CD14-positive monocyte (primary cell): ENCODE measurements around the gene TYMP. TPM values are rescaled to one million over a fixed set of nuclear protein-coding genes. Genes with fewer than 3 reads are reported as not detected.
A peak's percentile ranks its signal among the peaks of the same experiment; 100 is the strongest.

Experiments
- DNase-seq, 3 donors: peaks; one replicate each; pipeline ENCODE4 v3.0.0-alpha.2; 2011 to 2022
- H2AFZ ChIP-seq: 2 replicates; pipeline ENCODE4 v1.6.0; 2012; ENCODE audit warnings: mild to moderate bottlenecking, low read depth, low read length, inconsistent platforms; ENCODE audit not compliant: insufficient read depth, poor library complexity, severe bottlenecking
- H3K27ac ChIP-seq, 2 donors: 1 replicate in 1 of 2; 2 replicates in 1 of 2; pipeline ENCODE4 v1.5.1; 2012 to 2013; ENCODE audit warnings: low read length in 2 of 2, control low read depth in 1 of 2, inconsistent platforms in 1 of 2, low read depth in 1 of 2, mild to moderate bottlenecking in 1 of 2
- H3K27me3 ChIP-seq, 2 donors: one replicate each; pipeline versions ENCODE4 v1.6.0 to v1.6.1; 2011 to 2013; ENCODE audit warnings: low read length in 2 of 2; ENCODE audit not compliant: control insufficient read depth in 2 of 2, insufficient read depth in 2 of 2
- H3K36me3 ChIP-seq, 2 donors: replicated peaks in 1 of 2; 1 replicate in 1 of 2; 2 replicates in 1 of 2; pipeline versions ENCODE4 v1.5.1 to v1.6.1; 2012 to 2013; ENCODE audit warnings: low read length in 2 of 2, control low read depth in 1 of 2, inconsistent platforms in 1 of 2, mild to moderate bottlenecking in 1 of 2; ENCODE audit not compliant: insufficient read depth in 2 of 2, control insufficient read depth in 1 of 2
- H3K4me1 ChIP-seq, 2 donors: 1 replicate in 1 of 2; 2 replicates in 1 of 2; pipeline versions ENCODE4 v1.5.1 to v1.6.1; 2012 to 2013; ENCODE audit warnings: low read length in 2 of 2, control low read depth in 1 of 2, inconsistent platforms in 1 of 2, mild to moderate bottlenecking in 1 of 2, moderate library complexity in 1 of 2; ENCODE audit not compliant: insufficient read depth in 2 of 2, control insufficient read depth in 1 of 2
- H3K4me2 ChIP-seq: replicated peaks from 2 replicates; pipeline ENCODE3; 2012; ENCODE audit warnings: low read length, moderate library complexity, mild to moderate bottlenecking; ENCODE audit not compliant: poor library complexity, severe bottlenecking; ENCODE audit errors: extremely low read depth
- H3K4me3 ChIP-seq, 3 experiments: fragments of 200-600 bp in 1 of 3; sonication (generic) in 1 of 3; replicated peaks in 1 of 3; 1 replicate in 2 of 3; 2 replicates in 1 of 3; pipeline ENCODE4 v1.5.1; 2011 to 2013; ENCODE audit warnings: low read length in 3 of 3, mild to moderate bottlenecking in 3 of 3, control low read depth in 2 of 3, low read depth in 2 of 3, inconsistent platforms in 1 of 3, moderate library complexity in 1 of 3
- H3K79me2 ChIP-seq: 2 replicates; pipeline ENCODE4 v1.6.0; 2012; ENCODE audit warnings: mild to moderate bottlenecking, control low read depth, inconsistent platforms, low read length, moderate library complexity; ENCODE audit not compliant: insufficient read depth
- H3K9ac ChIP-seq: 2 replicates; pipeline ENCODE4 v1.6.0; 2017; ENCODE audit warnings: low read length, mild to moderate bottlenecking; ENCODE audit not compliant: insufficient read depth, poor library complexity, severe bottlenecking
- H3K9me3 ChIP-seq, 2 donors: replicated peaks in 1 of 2; 1 replicate in 1 of 2; 2 replicates in 1 of 2; pipeline versions ENCODE4 v1.5.1 to v1.6.1; 2012 to 2013; ENCODE audit warnings: low read length in 2 of 2, control low read depth in 1 of 2; ENCODE audit not compliant: control insufficient read depth in 1 of 2, insufficient read depth in 1 of 2
- H4K20me1 ChIP-seq: 2 replicates; pipeline ENCODE4 v1.6.0; 2012; ENCODE audit warnings: mild to moderate bottlenecking, low read length, control low read depth, moderate library complexity; ENCODE audit not compliant: insufficient read depth
- H3K27ac Mint-ChIP-seq, 7 donors: one replicate each; pipeline ENCODE4 v1.8.0; 2020; ENCODE audit warnings: mild to moderate bottlenecking in 7 of 7, mixed read lengths in 7 of 7, moderate library complexity in 6 of 7, inconsistent platforms in 2 of 7
- H3K27me3 Mint-ChIP-seq, 3 donors: one replicate each; pipeline ENCODE4 v1.8.0; 2021 to 2022; ENCODE audit warnings: low read depth in 3 of 3, mild to moderate bottlenecking in 3 of 3, mixed read lengths in 3 of 3, moderate library complexity in 3 of 3, inconsistent platforms in 1 of 3
- H3K36me3 Mint-ChIP-seq, 2 donors: one replicate each; pipeline ENCODE4 v1.8.0; 2020; ENCODE audit warnings: mixed read lengths in 2 of 2, inconsistent platforms in 1 of 2, mild to moderate bottlenecking in 1 of 2
- H3K4me1 Mint-ChIP-seq: one replicate; pipeline ENCODE4 v1.8.0; 2020; ENCODE audit warnings: mild to moderate bottlenecking, mixed read lengths
- H3K4me3 Mint-ChIP-seq, 2 donors: one replicate each; pipeline ENCODE4 v1.8.0; 2020; ENCODE audit warnings: mild to moderate bottlenecking in 2 of 2, mixed read lengths in 2 of 2, moderate library complexity in 1 of 2
- H3K9me3 Mint-ChIP-seq, 7 donors: one replicate each; pipeline ENCODE4 v1.8.0; 2020 to 2022; ENCODE audit warnings: mixed read lengths in 7 of 7, mild to moderate bottlenecking in 6 of 7, moderate library complexity in 6 of 7, inconsistent platforms in 2 of 7
- WGBS: methylation state at CpG from one replicate; pipeline ENCODE4 v1.1.5; 2013; ENCODE audit warnings: missing lambda C conversion rate; ENCODE audit not compliant: insufficient coverage; 5-methylcytosine and 5-hydroxymethylcytosine counted together
- intact Hi-C, 2 donors: fragments of 100-400 bp; cut with micrococcal nuclease; formaldehyde crosslinking; loops; one replicate each; pipeline versions ENCODE4 v1.15.0 to v1.15.1; 2023
- polyA plus RNA-seq, 3 donors: library from polyadenylated mRNA; depleted of rRNA in 1 of 3; unstranded in 2 of 3; stranded (reverse) in 1 of 3; fragments of 300-500 nt in 2 of 3; fragments of >200 nt in 1 of 3; fragmentation: Illumina TruSeq in 2 of 3; gene quantifications; 1 replicate in 2 of 3; 2 replicates in 1 of 3; pipeline ENCODE4 v1.2.3, GENCODE V29; 2012 to 2021
- TF ChIP-seq, protein P1 (sequence below): fragments of 200-600 bp; IDR thresholded peaks from one replicate; pipeline ENCODE4 v1.8.0; 2022; ENCODE audit warnings: antibody characterized with exemption, mild to moderate bottlenecking

The TYMP gene
- polyA plus RNA-seq, 3 donors = 787 to 994 (median 955) TPM

DNA sequence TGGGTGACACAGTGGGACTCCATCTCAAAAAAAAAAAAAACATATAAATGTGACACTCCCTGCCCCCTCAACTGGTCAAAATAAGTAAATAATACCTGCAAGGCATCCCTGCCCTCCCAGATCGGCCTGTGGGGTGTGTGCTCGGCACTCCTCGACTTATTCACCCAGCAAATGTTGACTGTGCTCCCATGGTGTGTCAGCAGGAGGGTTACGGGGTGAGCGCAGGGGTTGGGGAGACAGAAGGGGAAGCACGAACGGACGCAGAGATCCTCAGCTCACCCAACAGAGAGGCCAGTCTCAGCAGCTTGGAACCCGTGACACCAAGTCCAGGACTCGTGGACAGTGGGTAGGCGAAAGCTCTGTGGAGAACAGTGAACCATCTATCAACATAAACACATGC, 50.1 kb downstream of the TYMP start:
- Histone ChIP-seq H3K27me3 (peaks cover 9 to 48% of the 10 kb centered on the region in 2 donors), H3K4me3 (no peak overlapping the region), H3K9ac (no peak overlapping the region), H4K20me1 (no peaks in the 10 kb centered on the region), H3K27ac (no peak overlapping the region), H2AFZ (no peak overlapping the region), H3K36me3 (no peaks in the 10 kb centered on the region), H3K9me3 (no peaks in the 10 kb centered on the region), H3K4me1 (peaks cover 9 to 22% of the 10 kb centered on the region in 2 donors), H3K4me2 (no peak overlapping the region), H3K79me2 (no peaks in the 10 kb centered on the region)
- WGBS = 54% methylated on average over 6 of the region's 11 CpGs
- Mint-ChIP-seq H3K27me3 (peaks cover 37 to 76% (median 42%) of the 10 kb centered on the region in 3 donors), H3K4me3 (peak overlapping the region in 1 of 2 donors; percentile 82), H3K9me3 (peaks cover 0 to 12% (median 6%) of the 10 kb centered on the region in 7 donors), H3K27ac (peak overlapping the region in 1 of 7 donors; percentile 61), H3K4me1 (peaks cover 6% of the 10 kb centered on the region), H3K36me3 (peaks cover 0 to 2% of the 10 kb centered on the region in 2 donors)
- intact Hi-C loops = no loop called here
- no peak for DNase-seq
- TF ChIP-seq, protein P1, sequence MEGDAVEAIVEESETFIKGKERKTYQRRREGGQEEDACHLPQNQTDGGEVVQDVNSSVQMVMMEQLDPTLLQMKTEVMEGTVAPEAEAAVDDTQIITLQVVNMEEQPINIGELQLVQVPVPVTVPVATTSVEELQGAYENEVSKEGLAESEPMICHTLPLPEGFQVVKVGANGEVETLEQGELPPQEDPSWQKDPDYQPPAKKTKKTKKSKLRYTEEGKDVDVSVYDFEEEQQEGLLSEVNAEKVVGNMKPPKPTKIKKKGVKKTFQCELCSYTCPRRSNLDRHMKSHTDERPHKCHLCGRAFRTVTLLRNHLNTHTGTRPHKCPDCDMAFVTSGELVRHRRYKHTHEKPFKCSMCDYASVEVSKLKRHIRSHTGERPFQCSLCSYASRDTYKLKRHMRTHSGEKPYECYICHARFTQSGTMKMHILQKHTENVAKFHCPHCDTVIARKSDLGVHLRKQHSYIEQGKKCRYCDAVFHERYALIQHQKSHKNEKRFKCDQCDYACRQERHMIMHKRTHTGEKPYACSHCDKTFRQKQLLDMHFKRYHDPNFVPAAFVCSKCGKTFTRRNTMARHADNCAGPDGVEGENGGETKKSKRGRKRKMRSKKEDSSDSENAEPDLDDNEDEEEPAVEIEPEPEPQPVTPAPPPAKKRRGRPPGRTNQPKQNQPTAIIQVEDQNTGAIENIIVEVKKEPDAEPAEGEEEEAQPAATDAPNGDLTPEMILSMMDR = no peak

DNA sequence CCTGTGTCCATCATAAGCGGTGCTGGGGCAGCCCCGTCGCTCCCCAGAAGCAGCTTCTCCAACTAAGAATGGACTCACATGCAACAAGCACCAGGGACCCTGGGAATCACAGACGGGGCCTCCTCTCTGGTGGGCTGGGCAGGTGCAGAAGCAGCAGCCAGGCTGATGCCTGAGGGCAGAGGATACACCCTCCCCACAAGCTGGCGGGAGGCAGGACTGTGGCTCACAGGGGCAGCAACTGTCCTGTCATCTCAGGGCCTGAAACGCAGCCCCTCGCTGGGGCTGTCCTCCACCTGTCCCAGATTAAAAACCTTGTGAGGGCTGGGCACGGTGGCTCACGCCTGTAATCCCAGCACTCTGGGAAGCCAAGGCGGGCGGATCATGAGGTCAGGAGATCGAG, 51.9 kb downstream of the TYMP start:
- Histone ChIP-seq H4K20me1 (peaks cover 14% of the 10 kb centered on the region), H3K9ac (no peak overlapping the region), H3K27ac (no peak overlapping the region), H3K79me2 (peaks cover 15% of the 10 kb centered on the region), H3K9me3 (no peaks in the 10 kb centered on the region), H3K36me3 (no peaks in the 10 kb centered on the region), H3K4me2 (no peak overlapping the region), H2AFZ (no peak overlapping the region), H3K4me3 (no peak overlapping the region), H3K4me1 (peaks cover 22 to 36% of the 10 kb centered on the region in 2 donors), H3K27me3 (peaks cover 9 to 40% of the 10 kb centered on the region in 2 donors)
- Mint-ChIP-seq H3K27ac (no peak overlapping the region), H3K9me3 (peaks cover 0 to 12% (median 6%) of the 10 kb centered on the region in 7 donors), H3K4me1 (peaks cover 19% of the 10 kb centered on the region), H3K27me3 (peaks cover 33 to 64% (median 42%) of the 10 kb centered on the region in 3 donors), H3K4me3 (peak overlapping the region in 1 of 2 donors; percentile 39), H3K36me3 (peaks cover 4% of the 10 kb centered on the region in 2 donors)
- intact Hi-C loops = no loop called here
- TF ChIP-seq, protein P1 = no peak
- DNase-seq = no peak
- 98% methylated on average over 5 of the region's 12 CpGs for WGBS
